ENCODE measurements around the gene HACD3. TPM values are rescaled to one million over a fixed set of nuclear protein-coding genes. Genes with fewer than 3 reads are reported as not detected.

HACD3 gene
- total and polyA plus RNA-seq, 2 of the 13 experiments (the other 11 are each of a cell fraction or from before 2014, with no cell fraction given): 73.6 to 161 TPM

DNA sequence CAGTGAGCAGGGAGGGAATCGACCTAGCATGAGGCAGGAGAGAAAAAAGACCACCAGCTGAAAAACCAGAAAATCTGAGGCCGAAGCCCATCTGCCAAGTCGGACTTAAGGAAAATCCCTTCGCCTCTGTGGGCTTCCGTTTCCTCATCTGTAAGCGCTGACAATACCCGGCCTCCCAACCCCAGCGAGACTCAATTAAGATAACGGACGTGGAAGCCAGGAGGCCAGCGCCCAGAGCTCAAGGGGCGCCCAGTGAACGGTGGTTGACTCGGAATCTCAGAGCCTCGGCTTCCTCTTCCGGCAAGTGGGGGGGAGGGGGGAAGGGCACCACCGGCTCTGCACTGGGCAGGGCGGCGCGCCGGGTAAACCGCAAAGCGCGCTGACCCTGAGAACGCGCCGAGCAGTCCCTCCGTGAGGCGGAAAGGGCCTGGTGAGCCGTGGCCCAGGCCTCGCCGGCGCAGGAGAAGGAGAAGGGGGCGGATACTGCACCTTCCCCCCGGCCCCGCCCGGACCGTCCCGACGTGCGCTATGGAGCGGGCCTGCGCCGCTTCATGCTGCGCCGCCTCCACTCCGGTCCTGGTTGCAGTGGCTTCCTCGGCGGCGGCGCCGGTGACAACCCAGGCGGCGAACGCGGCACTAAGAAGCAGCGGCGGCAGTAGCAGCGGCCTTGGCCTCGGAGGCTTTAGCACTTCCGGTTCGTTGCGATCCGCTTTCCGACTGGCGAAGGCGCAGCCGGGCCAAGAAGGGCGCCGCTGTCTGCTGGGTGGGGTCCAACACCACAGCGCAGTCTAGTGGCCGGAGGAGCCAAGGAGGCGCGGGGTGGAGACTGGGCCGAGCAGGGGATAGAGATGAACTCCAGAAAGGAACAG, 13.0 kb upstream of the HACD3 start, which contains the start of gene DPP8 (continued):
- TF ChIP-seq, protein P1, sequence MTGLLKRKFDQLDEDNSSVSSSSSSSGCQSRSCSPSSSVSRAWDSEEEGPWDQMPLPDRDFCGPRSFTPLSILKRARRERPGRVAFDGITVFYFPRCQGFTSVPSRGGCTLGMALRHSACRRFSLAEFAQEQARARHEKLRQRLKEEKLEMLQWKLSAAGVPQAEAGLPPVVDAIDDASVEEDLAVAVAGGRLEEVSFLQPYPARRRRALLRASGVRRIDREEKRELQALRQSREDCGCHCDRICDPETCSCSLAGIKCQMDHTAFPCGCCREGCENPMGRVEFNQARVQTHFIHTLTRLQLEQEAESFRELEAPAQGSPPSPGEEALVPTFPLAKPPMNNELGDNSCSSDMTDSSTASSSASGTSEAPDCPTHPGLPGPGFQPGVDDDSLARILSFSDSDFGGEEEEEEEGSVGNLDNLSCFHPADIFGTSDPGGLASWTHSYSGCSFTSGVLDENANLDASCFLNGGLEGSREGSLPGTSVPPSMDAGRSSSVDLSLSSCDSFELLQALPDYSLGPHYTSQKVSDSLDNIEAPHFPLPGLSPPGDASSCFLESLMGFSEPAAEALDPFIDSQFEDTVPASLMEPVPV (CRISPR knock-in tag; IDR thresholded peaks at IDR 0.05): peak; percentile 31; the same call in 1 of the 2 replicates
- TF ChIP-seq, protein P2, sequence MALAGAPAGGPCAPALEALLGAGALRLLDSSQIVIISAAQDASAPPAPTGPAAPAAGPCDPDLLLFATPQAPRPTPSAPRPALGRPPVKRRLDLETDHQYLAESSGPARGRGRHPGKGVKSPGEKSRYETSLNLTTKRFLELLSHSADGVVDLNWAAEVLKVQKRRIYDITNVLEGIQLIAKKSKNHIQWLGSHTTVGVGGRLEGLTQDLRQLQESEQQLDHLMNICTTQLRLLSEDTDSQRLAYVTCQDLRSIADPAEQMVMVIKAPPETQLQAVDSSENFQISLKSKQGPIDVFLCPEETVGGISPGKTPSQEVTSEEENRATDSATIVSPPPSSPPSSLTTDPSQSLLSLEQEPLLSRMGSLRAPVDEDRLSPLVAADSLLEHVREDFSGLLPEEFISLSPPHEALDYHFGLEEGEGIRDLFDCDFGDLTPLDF (CRISPR knock-in tag; IDR thresholded peaks at IDR 0.05): peak; percentile 51; the same call in 1 of the 2 replicates
- TF ChIP-seq, protein P3, sequence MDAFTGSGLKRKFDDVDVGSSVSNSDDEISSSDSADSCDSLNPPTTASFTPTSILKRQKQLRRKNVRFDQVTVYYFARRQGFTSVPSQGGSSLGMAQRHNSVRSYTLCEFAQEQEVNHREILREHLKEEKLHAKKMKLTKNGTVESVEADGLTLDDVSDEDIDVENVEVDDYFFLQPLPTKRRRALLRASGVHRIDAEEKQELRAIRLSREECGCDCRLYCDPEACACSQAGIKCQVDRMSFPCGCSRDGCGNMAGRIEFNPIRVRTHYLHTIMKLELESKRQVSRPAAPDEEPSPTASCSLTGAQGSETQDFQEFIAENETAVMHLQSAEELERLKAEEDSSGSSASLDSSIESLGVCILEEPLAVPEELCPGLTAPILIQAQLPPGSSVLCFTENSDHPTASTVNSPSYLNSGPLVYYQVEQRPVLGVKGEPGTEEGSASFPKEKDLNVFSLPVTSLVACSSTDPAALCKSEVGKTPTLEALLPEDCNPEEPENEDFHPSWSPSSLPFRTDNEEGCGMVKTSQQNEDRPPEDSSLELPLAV (CRISPR knock-in tag; conservative IDR thresholded peaks at IDR 0.05; ENCODE audit: low read depth): no peak
- TF ChIP-seq, protein P4, sequence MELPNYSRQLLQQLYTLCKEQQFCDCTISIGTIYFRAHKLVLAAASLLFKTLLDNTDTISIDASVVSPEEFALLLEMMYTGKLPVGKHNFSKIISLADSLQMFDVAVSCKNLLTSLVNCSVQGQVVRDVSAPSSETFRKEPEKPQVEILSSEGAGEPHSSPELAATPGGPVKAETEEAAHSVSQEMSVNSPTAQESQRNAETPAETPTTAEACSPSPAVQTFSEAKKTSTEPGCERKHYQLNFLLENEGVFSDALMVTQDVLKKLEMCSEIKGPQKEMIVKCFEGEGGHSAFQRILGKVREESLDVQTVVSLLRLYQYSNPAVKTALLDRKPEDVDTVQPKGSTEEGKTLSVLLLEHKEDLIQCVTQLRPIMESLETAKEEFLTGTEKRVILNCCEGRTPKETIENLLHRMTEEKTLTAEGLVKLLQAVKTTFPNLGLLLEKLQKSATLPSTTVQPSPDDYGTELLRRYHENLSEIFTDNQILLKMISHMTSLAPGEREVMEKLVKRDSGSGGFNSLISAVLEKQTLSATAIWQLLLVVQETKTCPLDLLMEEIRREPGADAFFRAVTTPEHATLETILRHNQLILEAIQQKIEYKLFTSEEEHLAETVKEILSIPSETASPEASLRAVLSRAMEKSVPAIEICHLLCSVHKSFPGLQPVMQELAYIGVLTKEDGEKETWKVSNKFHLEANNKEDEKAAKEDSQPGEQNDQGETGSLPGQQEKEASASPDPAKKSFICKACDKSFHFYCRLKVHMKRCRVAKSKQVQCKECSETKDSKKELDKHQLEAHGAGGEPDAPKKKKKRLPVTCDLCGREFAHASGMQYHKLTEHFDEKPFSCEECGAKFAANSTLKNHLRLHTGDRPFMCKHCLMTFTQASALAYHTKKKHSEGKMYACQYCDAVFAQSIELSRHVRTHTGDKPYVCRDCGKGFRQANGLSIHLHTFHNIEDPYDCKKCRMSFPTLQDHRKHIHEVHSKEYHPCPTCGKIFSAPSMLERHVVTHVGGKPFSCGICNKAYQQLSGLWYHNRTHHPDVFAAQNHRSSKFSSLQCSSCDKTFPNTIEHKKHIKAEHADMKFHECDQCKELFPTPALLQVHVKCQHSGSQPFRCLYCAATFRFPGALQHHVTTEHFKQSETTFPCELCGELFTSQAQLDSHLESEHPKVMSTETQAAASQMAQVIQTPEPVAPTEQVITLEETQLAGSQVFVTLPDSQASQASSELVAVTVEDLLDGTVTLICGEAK (IDR thresholded peaks at IDR 0.05): peak; percentile 13; the same call in 1 of the 2 replicates
- TF ChIP-seq, protein P4 (CRISPR knock-in tag; IDR thresholded peaks at IDR 0.05): peak; percentile 85
- TF ChIP-seq NR2F6 (IDR thresholded peaks at IDR 0.05): no peak
- peak; percentile 75 for TF ChIP-seq NR2F6 (CRISPR knock-in tag; IDR thresholded peaks at IDR 0.05)
- TF ChIP-seq MAFK (conservative IDR thresholded peaks at IDR 0.05 in 1 of 2, IDR thresholded peaks at IDR 0.05 in 1 of 2; ENCODE audit: low read length in 2 of 2): no peak
- peak; percentile 95 for TF ChIP-seq ZNF670 (CRISPR knock-in tag; IDR thresholded peaks at IDR 0.05; ENCODE audit: borderline replicate concordance)
- TF ChIP-seq NR3C1 (CRISPR knock-in tag; IDR thresholded peaks at IDR 0.05): no peak
- TF ChIP-seq TAF1 (CRISPR knock-in tag; IDR thresholded peaks at IDR 0.05): peak; percentile 98
- peak; percentile 92 for TF ChIP-seq ZNF547 (CRISPR knock-in tag; IDR thresholded peaks at IDR 0.05)
- no peak for TF ChIP-seq ZNF484 (CRISPR knock-in tag; IDR thresholded peaks at IDR 0.05; ENCODE audit: borderline replicate concordance, low read depth)
- no peak for TF ChIP-seq RAD51 (IDR thresholded peaks at IDR 0.05; ENCODE audit: borderline replicate concordance)
- 0 out of 2 replicates have a peak, but pooled peaks have one; percentile 74 for TF ChIP-seq DR1 (CRISPR knock-in tag; IDR thresholded peaks at IDR 0.05)
- peak; percentile 87; the same call in 1 of the 2 replicates for TF ChIP-seq SNAI1 (CRISPR knock-in tag; IDR thresholded peaks at IDR 0.05; ENCODE audit: borderline replicate concordance)

All from HepG2 (cell line).